Mononuclear cell (primary cell): Measurements from ENCODE around the gene VWA2. TPM values are rescaled to one million over a fixed set of nuclear protein-coding genes. Genes with fewer than 3 reads are reported as not detected.

Source experiments
- H3K27me3 ChIP-seq: 2 replicates; pipeline ENCODE4 v1.6.0; 2011; ENCODE audit warnings: low read length, control low read depth; ENCODE audit not compliant: insufficient read depth
- H3K4me1 ChIP-seq: 2 replicates; pipeline ENCODE4 v1.5.1; 2011; ENCODE audit warnings: mild to moderate bottlenecking, low read length, control low read depth; ENCODE audit not compliant: insufficient read depth
- H3K4me3 ChIP-seq: 2 replicates; pipeline ENCODE4 v1.5.1; 2011; ENCODE audit warnings: mild to moderate bottlenecking, low read length, moderate library complexity
- H3K9me3 ChIP-seq: 2 replicates; pipeline ENCODE4 v1.5.1; 2011; ENCODE audit warnings: low read depth, mild to moderate bottlenecking, control low read depth, low read length
- total RNA-seq: library from RNA; depleted of rRNA; stranded (reverse); fragments of >200 nt; gene quantifications from one replicate; pipeline ENCODE4 v1.2.3, GENCODE V29; 2012

VWA2 gene
- total RNA-seq, 1 donor: not detected

DNA sequence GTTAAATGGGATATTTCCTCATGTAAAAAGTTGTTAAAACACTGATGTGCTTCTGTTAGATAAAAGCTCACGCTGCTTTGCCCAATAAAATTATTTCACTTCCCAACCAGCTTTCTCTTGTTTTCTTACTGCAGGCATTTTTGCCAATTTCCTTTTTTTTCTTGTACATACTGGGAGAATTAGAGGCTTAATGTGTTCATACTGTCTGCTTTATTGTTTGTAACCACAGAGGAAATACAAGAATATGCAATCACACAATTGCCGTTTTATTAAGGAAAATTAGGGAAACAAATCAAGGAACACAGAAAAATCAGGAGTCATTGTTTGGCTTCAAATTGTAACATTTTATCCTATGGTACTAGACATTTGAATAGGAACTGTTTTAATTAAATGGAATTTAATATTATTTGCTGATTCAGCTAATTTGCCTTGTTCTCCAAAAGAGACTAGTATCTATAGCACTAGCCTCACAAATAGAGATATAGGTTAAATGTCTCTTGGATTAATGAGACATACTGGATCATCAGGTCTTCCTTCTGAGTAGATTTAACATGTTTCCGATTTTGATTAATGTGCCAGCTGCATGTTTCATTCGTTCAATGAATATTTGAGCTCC is 6.4 kb upstream of the VWA2 start:
- peaks cover 6% of the 10 kb centered on the region for H3K27me3 ChIP-seq
- no peak overlapping the region for H3K4me3 ChIP-seq
- H3K9me3 ChIP-seq: no peaks in the 10 kb centered on the region
- H3K4me1 ChIP-seq: no peaks in the 10 kb centered on the region

DNA sequence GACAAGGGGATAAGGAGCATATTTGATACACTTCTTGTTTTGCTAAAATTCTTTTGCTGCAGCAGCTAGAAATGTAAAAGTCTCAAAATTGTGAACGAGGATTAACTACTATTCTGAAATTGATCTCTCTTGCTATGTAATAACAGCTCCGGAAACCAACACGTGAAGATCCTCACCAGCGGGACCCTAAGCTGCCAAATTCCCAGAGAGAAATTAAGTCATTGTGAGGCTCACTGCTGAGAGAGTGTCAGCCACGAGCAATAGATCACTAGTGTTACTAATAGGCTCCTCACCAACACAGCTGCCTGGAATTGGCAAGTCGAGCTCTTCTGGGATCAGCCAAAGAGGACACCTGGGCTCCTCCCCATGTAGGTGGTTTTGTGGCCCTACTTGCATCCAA is 5.6 kb upstream of the VWA2 start:
- Histone ChIP-seq H3K4me3 (no peak overlapping the region), H3K27me3 (peaks cover 13% of the 10 kb centered on the region), H3K4me1 (no peaks in the 10 kb centered on the region), H3K9me3 (no peaks in the 10 kb centered on the region)

DNA sequence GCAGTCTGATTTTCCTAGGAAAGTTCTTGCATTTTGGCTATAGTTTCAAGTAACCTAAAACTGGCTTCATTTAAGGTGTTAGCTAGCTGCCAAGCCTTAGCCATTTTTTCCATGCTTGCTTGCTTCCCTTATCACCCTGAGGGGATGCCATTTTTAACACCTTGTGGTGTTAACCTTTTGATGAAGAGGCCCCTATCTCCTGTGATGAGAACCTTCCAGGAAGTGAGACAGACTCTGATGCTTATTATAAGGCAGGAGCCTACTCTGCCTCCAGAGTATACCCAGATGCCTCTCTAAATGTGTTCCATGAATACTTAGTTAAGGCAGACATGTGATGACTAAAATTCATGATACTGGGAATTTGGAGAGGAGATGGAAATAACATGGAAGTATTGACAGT is 4.9 kb upstream of the VWA2 start:
- no peaks in the 10 kb centered on the region for H3K9me3 ChIP-seq
- peaks cover 2% of the 10 kb centered on the region for H3K4me1 ChIP-seq
- no peak overlapping the region for H3K4me3 ChIP-seq
- H3K27me3 ChIP-seq: peaks cover 20% of the 10 kb centered on the region

DNA sequence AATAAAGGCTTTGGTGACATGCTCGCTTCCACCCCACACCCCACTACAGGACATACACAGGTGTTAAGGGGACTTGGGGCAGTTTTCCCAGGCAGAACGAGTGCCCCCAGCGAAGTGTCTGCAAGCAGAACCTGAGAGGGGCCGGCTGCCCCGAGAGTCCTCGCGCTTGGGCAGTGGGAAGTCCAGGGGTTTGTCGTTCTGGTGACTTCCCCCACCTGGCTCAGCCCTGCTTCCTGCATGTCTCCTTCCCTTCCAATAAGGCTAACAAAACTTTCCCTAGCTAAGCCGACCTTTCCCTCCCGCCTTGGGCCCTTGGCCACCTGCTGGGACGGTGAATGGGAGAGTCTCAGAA is 916 bp downstream of the VWA2 start:
- no peaks in the 10 kb centered on the region for H3K9me3 ChIP-seq
- no peak overlapping the region for H3K4me3 ChIP-seq
- H3K27me3 ChIP-seq: peaks cover 52% of the 10 kb centered on the region
- H3K4me1 ChIP-seq: peaks cover 8% of the 10 kb centered on the region

DNA sequence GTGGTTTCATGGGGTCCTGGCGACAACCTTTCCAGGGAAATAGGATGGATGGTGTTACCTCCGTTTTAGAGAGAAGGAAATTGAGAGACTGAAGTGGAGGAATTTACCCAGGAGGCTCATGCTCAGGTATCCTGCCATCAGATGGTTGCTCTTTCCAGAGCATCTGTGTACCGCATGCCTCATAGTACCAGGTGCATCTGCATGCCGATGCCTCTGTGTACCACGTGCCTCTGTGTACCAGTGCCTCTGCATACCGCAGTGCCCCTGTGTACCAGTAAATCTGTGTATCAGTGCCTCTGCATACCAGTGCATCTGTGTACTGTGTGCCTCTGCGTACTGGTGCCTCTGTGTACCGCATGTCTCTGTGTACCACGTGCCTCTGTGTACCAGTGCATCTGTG is 3.2 kb downstream of the VWA2 start:
- Histone ChIP-seq H3K27me3 (peaks cover 49% of the 10 kb centered on the region), H3K9me3 (no peaks in the 10 kb centered on the region), H3K4me1 (peaks cover 8% of the 10 kb centered on the region), H3K4me3 (no peak overlapping the region)

DNA sequence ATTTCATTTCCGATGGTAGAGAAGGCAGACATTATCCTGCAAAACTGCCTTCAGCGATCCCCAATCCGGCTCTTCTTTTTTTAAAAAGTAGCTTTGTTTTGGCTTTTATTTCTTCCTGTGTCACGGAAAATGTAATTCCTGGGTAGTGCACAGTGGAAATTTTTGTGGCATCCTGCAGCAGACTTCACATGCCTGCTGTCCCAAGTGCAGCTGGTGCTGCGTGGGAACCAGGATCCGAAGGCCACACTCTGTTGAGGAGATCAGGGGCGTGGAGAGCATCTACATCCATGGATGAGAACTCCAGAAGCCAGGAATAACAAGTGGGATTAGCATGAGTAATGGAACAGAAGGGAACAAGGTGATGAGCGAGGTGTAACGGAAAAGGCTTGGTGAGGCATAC is 4.6 kb downstream of the VWA2 start:
- H3K27me3 ChIP-seq: peaks cover 37% of the 10 kb centered on the region
- H3K9me3 ChIP-seq: no peaks in the 10 kb centered on the region
- H3K4me3 ChIP-seq: no peak overlapping the region
- H3K4me1 ChIP-seq: peaks cover 8% of the 10 kb centered on the region

DNA sequence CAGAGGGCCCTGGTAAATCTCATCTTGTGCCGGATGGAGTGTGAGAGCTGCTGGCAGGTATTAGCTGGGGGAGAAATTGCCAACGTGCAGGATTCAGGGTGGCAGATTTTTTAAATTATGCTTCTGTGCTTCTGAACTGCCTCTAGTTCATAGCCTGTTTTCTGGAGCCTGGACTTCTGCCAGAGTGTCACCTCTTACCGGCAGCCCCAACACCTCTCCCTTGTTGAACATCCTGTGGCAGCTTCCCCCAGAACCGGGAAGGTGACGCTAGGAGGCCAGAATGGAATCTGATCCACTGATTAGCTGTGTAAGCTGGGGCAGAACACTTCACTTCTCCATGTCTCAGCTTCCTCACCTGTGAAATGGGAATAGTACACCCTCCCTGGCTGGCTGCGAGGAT is 5.1 kb downstream of the VWA2 start:
- Histone ChIP-seq H3K9me3 (no peaks in the 10 kb centered on the region), H3K4me3 (no peak overlapping the region), H3K4me1 (peaks cover 6% of the 10 kb centered on the region), H3K27me3 (peaks cover 32% of the 10 kb centered on the region)

DNA sequence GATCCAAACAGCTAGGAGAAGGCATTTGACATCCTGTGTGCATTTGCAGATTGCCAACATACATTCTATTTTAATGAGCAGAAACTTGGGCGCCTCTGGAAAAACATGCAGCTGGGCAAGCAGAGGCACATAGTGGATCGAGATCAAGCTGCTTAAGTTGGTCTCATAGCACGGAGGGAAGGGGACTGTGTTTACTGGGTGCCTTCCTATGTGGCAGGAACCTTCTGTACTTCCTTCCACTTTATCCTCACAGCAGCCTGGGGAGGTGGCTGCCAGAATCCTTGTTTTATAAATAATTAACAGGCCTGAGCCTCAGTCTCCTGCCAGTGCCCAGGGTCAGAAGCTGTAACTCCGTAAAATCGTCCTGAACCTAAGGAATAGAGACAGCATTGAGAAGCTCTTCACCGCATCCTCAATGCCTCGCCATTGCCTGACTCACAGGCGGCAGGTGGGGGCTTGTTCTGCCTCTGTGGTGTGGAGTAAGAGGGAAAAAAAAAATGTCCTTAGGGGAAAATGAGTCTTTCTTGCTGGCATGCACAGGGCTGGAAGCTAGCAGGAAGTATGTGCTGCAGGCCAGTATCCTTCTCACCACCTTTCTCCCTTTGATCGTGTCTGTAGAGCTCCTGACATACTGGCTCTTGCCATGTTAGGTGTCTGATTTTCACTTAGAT is 6.2 kb downstream of the VWA2 start:
- H3K9me3 ChIP-seq: no peaks in the 10 kb centered on the region
- H3K27me3 ChIP-seq: peaks cover 21% of the 10 kb centered on the region
- H3K4me3 ChIP-seq: no peak overlapping the region
- no peaks in the 10 kb centered on the region for H3K4me1 ChIP-seq

DNA sequence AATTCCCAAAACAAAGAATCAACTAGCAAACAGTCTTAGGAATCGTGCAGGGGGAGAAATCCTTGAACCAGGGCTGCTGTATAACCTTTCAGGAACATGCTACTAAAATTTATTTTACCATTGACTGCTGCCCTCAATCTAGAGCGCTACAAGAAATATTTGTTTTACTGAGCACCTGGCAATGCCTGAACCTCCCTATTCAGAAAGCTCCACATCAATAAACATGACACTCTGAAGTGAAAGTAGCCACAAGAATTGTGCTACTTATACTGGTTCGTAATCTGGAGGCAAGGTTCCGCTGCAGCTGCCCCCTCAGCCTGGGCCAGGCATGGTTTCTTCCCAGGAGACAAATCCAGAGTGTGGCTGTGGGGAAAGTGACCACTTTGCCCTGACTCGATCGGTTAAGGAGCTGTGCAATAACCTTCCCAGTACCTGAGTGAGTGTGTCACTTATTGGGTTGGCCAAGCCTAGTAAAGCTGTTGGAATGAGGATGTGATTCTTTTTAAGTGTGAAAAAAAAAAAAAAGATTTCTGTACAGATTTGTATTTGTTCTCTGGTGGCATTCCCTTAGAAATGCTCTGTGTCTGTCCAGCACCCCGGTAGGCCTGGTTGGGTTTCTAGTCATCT is 7.7 kb downstream of the VWA2 start:
- no peaks in the 10 kb centered on the region for H3K9me3 ChIP-seq
- H3K4me1 ChIP-seq: no peaks in the 10 kb centered on the region
- peaks cover 12% of the 10 kb centered on the region for H3K27me3 ChIP-seq
- no peak overlapping the region for H3K4me3 ChIP-seq

DNA sequence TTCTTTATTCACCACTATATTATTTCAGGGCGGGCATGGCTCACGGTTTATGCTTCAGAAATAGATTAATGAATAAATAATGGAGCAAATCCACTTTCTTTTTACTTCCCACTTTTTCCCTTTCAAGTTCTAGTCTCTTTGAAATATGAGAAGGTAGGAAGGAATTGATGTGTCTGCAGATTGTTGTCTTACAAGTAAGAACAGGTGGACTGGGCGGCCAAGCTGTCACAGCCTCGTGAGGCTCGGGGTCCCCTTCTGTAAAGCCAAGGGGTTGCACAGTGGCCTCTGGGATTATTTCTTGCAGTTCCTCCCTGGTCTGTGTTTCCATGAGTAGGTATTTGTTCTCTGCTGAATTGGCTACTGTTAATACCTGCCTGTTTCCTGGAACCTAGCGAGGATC is 11.2 kb downstream of the VWA2 start:
- Histone ChIP-seq H3K27me3 (no peaks in the 10 kb centered on the region), H3K4me1 (no peaks in the 10 kb centered on the region), H3K9me3 (no peaks in the 10 kb centered on the region), H3K4me3 (no peak overlapping the region)

DNA sequence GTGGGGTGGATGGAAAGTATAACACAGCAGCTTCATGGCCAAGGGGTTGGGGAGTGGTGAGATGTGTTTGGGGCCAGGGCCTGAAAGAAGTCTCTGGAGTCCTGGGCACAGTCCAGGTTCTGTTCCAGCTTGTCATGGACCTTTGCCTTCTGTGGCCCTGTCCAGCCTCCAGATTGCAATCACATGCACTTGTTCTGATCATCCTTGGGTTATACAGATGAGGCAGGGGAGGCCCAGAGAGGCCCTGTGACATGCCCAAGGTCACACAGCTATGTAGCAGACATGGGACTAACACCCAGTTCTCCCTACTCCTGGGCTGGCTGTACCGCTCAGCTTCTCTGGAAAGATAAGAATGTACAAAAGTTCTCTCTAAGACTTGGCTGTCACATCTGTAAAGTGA is 11.7 kb downstream of the VWA2 start:
- H3K4me1 ChIP-seq: no peaks in the 10 kb centered on the region
- no peaks in the 10 kb centered on the region for H3K27me3 ChIP-seq
- H3K4me3 ChIP-seq: no peak overlapping the region
- no peaks in the 10 kb centered on the region for H3K9me3 ChIP-seq

DNA sequence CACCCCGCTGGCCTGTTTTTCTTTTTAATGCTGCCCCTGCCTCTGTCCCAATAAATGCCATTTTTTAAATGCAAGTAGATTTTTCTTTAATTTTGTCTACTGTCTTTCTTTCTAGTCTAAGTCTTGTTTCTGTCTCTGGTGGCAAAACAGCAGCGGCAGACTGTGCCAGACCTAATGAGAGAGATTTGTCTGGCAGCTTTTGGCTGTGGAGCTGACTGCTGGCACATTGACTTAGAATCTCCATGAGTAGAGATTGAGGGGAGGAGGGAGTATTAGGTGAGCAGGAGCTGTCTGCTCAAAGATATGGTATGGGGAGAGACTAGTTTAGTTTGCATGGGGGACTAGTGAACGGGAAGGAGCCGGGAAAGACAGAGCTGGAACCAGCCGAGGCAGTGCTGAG is 13.0 kb downstream of the VWA2 start:
- Histone ChIP-seq H3K4me3 (no peak overlapping the region), H3K27me3 (no peaks in the 10 kb centered on the region), H3K4me1 (no peaks in the 10 kb centered on the region), H3K9me3 (no peaks in the 10 kb centered on the region)

DNA sequence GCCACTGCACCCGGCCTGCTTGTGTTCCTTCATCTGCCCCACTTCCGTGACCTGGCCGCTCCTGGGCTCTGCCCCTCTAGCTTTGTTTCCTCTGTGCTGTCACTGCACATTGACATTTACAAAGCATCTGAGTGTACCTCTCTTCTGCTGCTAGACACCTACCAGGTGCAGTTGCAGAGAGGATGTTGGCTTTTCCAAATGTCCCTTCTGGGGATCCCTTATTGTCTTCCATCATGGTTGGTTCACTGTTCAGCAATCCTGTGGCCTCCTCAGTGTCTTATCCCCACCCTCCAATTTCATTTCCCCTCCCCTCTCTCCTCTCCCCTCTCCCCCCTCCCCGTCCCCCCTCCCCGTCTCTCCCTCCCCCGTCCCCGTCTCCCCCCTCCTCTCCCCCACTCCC is 13.8 kb downstream of the VWA2 start:
- no peaks in the 10 kb centered on the region for H3K27me3 ChIP-seq
- H3K4me1 ChIP-seq: no peaks in the 10 kb centered on the region
- H3K4me3 ChIP-seq: no peak overlapping the region
- no peaks in the 10 kb centered on the region for H3K9me3 ChIP-seq

DNA sequence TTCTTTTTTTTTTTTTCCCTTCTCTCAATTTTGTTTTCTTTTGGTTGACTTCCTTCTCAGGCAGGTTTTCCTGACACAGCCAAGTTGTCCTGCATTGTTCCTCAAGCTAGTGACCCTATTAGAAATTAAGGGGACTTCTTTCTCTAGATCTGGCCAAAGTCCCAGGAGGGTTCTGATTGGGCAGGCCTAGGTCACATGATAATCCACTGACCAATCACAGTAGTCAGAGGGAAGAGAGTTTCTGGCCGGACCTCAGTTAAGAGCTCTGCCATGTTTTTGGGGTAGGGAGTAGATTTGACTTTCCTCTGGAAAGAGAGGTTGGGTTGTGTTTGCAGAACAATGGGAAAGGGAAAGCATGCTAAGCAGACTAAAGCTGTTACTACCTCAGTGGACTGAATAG is 16.2 kb downstream of the VWA2 start:
- Histone ChIP-seq H3K27me3 (no peaks in the 10 kb centered on the region), H3K4me3 (no peak overlapping the region), H3K4me1 (no peaks in the 10 kb centered on the region), H3K9me3 (no peaks in the 10 kb centered on the region)

DNA sequence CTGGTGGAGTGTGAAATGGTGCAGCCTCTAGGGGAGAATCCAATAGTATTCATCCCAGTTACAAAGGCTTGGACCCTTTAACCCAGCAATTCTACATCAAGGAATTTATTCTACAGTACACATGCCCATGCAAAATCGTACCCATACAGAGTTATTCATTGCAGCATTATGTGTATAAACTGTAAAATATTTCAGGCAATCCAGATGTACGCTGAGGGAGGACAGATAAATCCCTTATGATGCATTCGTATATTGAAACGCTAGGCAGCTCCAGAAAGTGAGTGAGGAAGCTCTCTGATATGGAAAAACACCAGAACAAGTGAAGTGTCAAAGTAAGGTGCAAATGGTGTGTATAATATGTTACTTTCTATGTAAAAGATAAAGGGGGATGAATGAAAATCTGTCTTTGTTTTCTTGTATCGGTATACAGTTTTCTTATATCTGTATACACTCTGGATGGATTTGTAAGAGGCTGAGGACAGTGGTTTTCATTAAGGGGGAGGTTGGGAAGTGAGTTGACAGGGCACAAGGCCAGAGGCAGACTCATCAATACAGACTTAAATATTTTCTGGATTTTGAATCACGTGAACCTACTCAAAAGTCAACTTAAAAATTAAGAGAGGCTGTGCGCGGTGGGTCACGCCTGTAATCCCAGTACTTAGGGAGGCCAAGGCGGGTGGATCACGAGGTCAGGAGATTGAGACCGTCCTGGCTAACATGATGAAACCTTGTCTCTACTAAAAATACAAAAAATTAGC is 17.1 kb downstream of the VWA2 start:
- Histone ChIP-seq H3K4me1 (no peaks in the 10 kb centered on the region), H3K9me3 (no peaks in the 10 kb centered on the region), H3K27me3 (no peaks in the 10 kb centered on the region), H3K4me3 (no peak overlapping the region)
